Pulmonary artery endothelial cell (primary cell): ENCODE data around the gene STAC3. TPM values are rescaled to one million over a fixed set of nuclear protein-coding genes. Genes with fewer than 3 reads are reported as not detected.

Experiments
- DNase-seq: peaks from one replicate; pipeline ENCODE4 v3.0.0-alpha.2; 2011; ENCODE audit warnings: low read depth, low spot score
- total RNA-seq: library from RNA; depleted of rRNA; stranded (reverse); fragments of >200 nt; gene quantifications from 2 replicates; pipeline ENCODE4 v1.2.3, GENCODE V29; 2014

STAC3 gene
- total RNA-seq, 1 donor from 2014 or later: 0.13 TPM

DNA sequence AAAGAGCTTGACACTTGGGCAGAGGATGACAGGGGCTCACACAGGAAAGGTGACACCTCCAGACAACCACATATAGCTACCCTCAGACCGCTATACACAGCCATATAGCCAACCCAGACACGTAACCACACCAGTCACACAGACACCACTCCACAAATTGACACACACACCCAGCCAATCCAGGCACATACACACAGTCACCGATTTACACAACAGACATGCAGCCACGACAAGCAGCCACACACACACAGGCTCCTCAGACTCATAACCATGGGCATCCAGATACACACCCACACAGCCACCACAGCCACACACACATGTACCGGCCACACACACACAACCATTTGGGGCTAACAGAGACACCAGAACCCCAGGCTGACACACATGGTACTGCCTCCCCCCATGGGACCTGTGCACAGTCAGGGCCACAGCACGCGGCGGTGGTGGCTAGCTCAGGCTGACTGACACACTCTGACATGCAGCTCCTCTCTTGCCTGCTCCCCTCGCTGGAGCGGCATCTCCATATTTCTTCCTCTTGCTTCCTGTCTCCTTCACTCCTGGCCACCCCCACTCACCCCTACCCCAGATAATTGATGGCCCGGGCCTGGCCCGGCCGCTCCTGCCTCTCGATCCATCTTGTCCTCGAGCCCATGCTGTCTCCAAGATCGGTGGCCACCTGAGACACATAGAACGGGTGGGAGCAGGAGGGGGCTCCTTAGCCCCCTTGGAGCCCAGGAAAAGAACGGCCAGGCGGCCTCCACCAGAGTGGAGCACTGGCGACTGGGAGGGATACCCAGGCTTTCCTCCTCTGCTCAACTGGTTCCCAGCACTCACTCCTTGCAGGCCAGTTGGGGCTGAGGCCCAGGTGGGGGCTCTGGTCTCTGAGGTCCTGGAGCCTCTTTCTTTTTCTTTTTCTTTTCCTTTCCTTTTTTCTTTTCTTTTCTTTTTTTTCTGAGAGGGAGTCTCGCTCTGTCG lies 27.5 kb downstream of the STAC3 start:
- no peak for DNase-seq

DNA sequence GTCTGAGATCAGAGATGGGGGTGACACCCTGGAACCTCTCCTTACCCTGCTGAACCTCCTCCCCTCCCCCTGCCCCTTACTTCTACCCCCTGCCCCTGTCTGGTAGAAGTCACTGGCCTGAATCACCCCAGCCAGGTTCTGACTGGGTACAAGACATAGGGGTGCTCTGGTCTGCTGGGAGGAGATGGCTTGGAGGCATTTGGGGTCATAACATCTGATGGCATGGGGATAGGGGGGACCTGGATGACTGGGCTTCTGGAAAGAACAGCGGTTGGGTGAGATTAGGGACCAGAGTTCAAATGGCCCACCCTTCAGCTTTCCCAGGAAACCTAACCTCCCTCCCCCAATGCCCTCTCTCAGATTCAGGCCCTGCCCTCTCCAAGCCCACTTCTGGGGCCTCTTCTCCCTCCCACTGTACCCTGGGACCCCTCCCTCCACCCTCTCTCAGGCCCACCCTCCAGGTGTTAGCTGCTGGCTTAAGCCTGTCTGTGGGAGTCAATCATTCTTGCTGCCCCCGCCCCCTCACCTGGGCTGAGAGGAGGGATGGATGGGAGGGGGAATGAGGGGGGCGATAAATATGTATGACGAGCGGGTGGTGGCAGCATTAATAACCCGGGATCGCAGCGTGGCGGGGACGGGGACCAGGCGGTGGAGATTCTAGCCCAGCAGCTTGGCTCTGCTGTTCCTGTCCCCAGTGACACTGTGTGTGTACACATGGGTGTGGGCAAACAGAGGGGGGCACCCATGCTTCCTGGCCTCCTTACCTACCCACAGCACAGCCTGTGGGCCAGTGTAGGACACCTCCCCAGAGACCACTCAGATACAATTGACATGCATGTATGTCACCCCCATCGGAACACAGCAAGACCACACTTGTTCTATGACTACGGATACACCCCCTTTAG lies 28.4 kb downstream of the STAC3 start:
- no peak for DNase-seq

GRCh38 chr12:57221169-57221917 lies 29.6 kb downstream of the STAC3 start:
- DNase-seq: no peak

- DNase-seq: no peak
Measured at GRCh38 chr12:57220770-57221168, 30.2 kb downstream of the STAC3 start.

- no peak for DNase-seq
Measured at GRCh38 chr12:57219993-57220754, 30.8 kb downstream of the STAC3 start.

DNA sequence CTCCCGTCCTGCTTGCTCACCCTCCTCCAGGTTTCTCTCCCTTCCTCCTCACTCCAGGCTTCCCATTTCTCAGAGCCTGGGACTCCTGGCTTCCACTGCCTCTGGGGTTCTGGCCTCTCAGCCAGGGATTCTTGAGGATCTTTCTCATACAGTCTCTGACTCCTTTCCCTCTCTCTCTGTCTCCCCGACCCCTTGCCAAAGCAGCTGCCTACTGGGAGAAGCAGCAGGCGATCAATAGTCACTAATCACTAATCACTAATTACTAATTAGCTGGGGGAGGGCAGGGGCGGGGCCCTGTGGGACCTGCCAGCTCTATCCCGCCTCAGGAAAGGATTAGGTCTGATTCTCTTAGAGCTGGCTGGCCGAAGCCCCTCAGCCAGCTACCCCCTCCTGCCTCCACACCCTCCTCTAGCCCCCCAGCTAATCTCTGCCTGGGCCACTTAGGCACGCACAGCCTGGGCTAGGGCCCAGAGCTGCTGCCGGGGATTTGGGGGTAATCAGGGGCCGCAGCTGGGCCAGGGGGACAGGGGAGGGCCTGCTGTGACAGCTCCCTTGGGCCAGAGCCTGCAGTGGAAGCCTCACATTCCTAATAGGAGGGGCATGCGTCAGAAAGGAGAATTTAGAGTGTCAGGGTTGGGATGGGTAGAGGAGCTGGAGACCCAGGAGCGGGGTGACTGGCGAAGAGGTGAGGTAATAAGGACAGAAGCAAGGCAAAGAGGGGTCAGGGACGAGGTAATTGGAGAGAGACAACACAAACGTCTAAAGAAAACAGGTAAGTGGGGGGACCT lies 31.6 kb downstream of the STAC3 start:
- DNase-seq: no peak

GRCh38 chr12:57218030-57218853 lies 32.7 kb downstream of the STAC3 start:
- no peak for DNase-seq

DNA sequence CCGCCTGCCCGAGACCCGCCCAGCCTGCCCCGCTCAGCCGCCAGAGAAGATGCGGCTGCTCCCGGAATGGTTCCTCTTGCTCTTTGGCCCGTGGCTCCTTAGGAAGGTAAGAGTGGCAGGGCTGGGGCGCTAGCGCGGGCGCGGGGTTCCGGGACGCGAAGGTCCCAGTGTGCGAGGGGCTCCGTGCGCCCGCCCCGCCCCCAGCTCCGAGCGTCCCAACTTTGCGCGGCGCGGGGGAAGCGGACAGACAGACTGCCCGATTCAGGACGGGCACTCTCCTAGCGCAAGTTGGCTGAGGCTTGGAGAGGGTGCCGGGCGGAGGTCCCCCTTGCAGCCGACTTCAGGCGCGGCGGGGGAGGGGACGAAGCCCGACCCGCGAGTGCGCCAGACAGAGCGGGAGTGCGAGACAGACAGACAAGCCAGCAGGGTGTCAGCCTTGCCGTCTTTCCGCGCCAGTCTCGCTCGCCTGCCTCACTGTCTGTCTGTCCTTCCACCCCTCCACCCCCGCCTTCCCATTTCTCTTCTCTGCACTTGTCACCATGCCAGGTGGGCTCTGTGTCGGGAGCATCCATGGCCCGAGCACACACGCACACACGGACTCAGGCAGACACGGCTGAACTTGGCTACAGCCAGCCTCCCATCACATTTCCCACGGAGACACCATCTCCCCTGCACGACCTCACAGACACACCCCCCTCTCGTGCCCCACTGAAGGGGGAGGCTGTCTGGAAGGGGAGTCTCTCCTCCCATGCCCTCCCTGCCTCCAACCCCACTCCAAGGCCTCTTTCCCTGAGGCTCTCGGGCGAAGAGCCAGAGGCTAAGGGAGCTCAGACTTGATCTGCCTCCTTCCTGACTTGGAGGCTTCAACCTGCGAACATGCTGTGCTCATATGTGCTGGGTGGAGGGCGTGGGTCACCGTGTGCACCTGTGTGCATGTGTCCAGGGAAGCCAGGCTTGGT lies 33.8 kb downstream of the STAC3 start:
- no peak for DNase-seq

GRCh38 chr12:57216014-57216911 lies 34.7 kb downstream of the STAC3 start, which contains the start of gene NXPH4:
Gene NXPH4, plus strand, starts transcription at chr12:57216794. Its CDS starts 176 bp downstream, at chr12:57216970.
- no peak for DNase-seq

- no peak for DNase-seq
Measured at GRCh38 chr12:57215668-57216013, 35.3 kb downstream of the STAC3 start.

DNA sequence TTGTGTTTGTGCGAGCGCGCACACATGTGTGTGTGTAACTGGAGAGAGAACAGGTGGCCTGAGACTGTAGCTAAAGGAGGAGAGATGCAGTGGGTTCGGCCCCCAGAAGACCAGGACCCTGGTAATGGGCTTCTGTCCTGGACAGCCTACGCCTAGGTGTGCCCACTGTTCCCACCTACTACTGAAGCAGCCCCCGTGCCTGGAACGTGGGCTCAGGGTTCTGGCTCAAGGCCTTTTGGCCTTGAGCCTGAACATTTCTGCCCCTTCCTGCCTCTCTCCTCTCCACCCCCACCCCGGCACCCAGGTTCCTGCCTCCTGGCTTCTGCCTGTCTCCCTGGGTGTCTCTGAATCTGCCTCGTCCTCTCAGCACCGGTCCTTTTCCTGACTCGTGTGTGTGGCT lies 35.9 kb downstream of the STAC3 start:
- DNase-seq: no peak

GRCh38 chr12:57214398-57214781 lies 36.6 kb downstream of the STAC3 start:
- peak; percentile 17 for DNase-seq

GRCh38 chr12:57213763-57214397 lies 37.1 kb downstream of the STAC3 start:
- DNase-seq: no peak

GRCh38 chr12:57213058-57213715 lies 37.8 kb downstream of the STAC3 start:
- peak; percentile 39 for DNase-seq

- no peak for DNase-seq
Measured at GRCh38 chr12:57212701-57213057, 38.3 kb downstream of the STAC3 start.
